Endothelial cell of umbilical vein (primary cell): ENCODE data around the gene TEX22. TPM values are rescaled to one million over a fixed set of nuclear protein-coding genes. Genes with fewer than 3 reads are reported as not detected.

Experiments used
- BruUV-seq: library from RNA; stranded (reverse); fragments of 400-500 nt; replicated peaks from 2 replicates; lab custom pipeline; 2021; lab: Mats Ljungman, UMichigan
- CTCF ChIA-PET: fragments of 300-600, 350-600 bp; sonication (Branson Sonifier 250); formaldehyde crosslinking; loops from one replicate; lab custom pipeline; 2021; ENCODE audit warnings: antibody characterized with exemption, inconsistent platforms; lab: Charles Lee
- POLR2A ChIA-PET: fragments of 300-600, 350-600 bp; sonication (Branson Sonifier 250); formaldehyde crosslinking; loops from one replicate; lab custom pipeline; 2021; ENCODE audit warnings: antibody characterized with exemption, inconsistent platforms; lab: Charles Lee
- DNase-seq: peaks from one replicate; pipeline ENCODE4 v3.0.0-alpha.2; 2011; ENCODE audit warnings: low read depth, low spot score
- FAIRE-seq: peaks from 2 replicates; lab custom pipeline; 2011; peaks lifted over from hg19 to GRCh38; lab: Jason Lieb, UNC
- H2AFZ ChIP-seq: 2 replicates; pipeline ENCODE4 v1.6.0; 2012; ENCODE audit warnings: low read depth, low read length, control low read depth, inconsistent platforms
- H3K27ac ChIP-seq: 2 replicates; pipeline ENCODE4 v1.5.1; 2011; ENCODE audit warnings: low read depth, mild to moderate bottlenecking, control low read depth, low read length, moderate library complexity; ENCODE audit not compliant: insufficient read depth
- H3K27me3 ChIP-seq, 2 experiments: 2 replicates each; pipeline versions ENCODE4 v1.6.0 to v1.6.1; 2011; ENCODE audit warnings: low read length in 2 of 2, mixed read lengths in 1 of 2; ENCODE audit not compliant: control insufficient read depth in 2 of 2, insufficient read depth in 2 of 2
- H3K36me3 ChIP-seq, 2 experiments: 2 replicates in 1 of 2; 3 replicates in 1 of 2; pipeline ENCODE4 v1.5.1; 2011; ENCODE audit warnings: low read length in 2 of 2, mild to moderate bottlenecking in 1 of 2, moderate library complexity in 1 of 2; ENCODE audit not compliant: control insufficient read depth in 2 of 2, insufficient read depth in 2 of 2; ENCODE audit errors: extremely low read depth in 1 of 2
- H3K4me1 ChIP-seq: 3 replicates; pipeline ENCODE4 v1.5.1; 2011; ENCODE audit warnings: mild to moderate bottlenecking, low read length; ENCODE audit not compliant: control insufficient read depth, insufficient read depth; ENCODE audit errors: extremely low read depth
- H3K4me2 ChIP-seq: 2 replicates; pipeline ENCODE4 v1.6.1; 2011; ENCODE audit warnings: low read length, control low read depth, mixed read lengths; ENCODE audit not compliant: insufficient read depth
- H3K4me3 ChIP-seq, 3 experiments: fragments of 200-600 bp in 1 of 3; sonication (generic), shearing (Covaris generic) in 1 of 3; replicated peaks in 1 of 3; 2 replicates each; pipeline ENCODE4 v1.5.1; 2011 to 2016; ENCODE audit warnings: control low read depth in 3 of 3, low read length in 3 of 3, mild to moderate bottlenecking in 2 of 3, inconsistent platforms in 1 of 3, low read depth in 1 of 3, moderate library complexity in 1 of 3; ENCODE audit not compliant: insufficient read depth in 1 of 3
- H3K79me2 ChIP-seq: 2 replicates; pipeline ENCODE4 v1.6.0; 2012; ENCODE audit warnings: low read length, inconsistent platforms; ENCODE audit not compliant: control insufficient read depth, insufficient read depth
- H3K9ac ChIP-seq: replicated peaks from 2 replicates; pipeline ENCODE3; 2011; ENCODE audit warnings: low read length, control low read depth; ENCODE audit not compliant: insufficient read depth; ENCODE audit errors: extremely low read depth
- H3K9me1 ChIP-seq: replicated peaks from 3 replicates; pipeline ENCODE4 v1.6.0; 2011; ENCODE audit warnings: mild to moderate bottlenecking, low read length; ENCODE audit not compliant: control insufficient read depth, insufficient read depth; ENCODE audit errors: extremely low read depth
- H3K9me3 ChIP-seq: replicated peaks from 2 replicates; pipeline ENCODE4 v1.5.1; 2012; ENCODE audit warnings: low read length, inconsistent platforms; ENCODE audit not compliant: control insufficient read depth, insufficient read depth
- H4K20me1 ChIP-seq: replicated peaks from 2 replicates; pipeline ENCODE3; 2011; ENCODE audit warnings: mild to moderate bottlenecking, low read length; ENCODE audit not compliant: control insufficient read depth, insufficient read depth; ENCODE audit errors: extremely low read depth
- EZH2 ChIP-seq: IDR thresholded peaks from 2 replicates; pipeline ENCODE4 v1.6.1; 2012; ENCODE audit warnings: borderline replicate concordance, low read depth, mild to moderate bottlenecking, moderate library complexity, low read length, inconsistent platforms; ENCODE audit not compliant: severe bottlenecking
- FOS ChIP-seq: IDR thresholded peaks from 2 replicates; pipeline ENCODE4 v1.6.1; 2011; ENCODE audit warnings: mild to moderate bottlenecking, low read length, moderate library complexity, borderline replicate concordance; ENCODE audit not compliant: insufficient read depth
- GATA2 ChIP-seq: IDR thresholded peaks from 2 replicates; pipeline ENCODE4 v1.7.0; 2011; ENCODE audit warnings: low read depth, mild to moderate bottlenecking, moderate library complexity, mixed read lengths, low read length; ENCODE audit not compliant: insufficient read length, insufficient read depth
- JUN ChIP-seq: IDR thresholded peaks from 2 replicates; pipeline ENCODE4 v1.6.1; 2011; ENCODE audit warnings: borderline replicate concordance, low read depth; ENCODE audit not compliant: insufficient read length, insufficient read depth
- MYC ChIP-seq: IDR thresholded peaks from one replicate; pipeline ENCODE4 v1.6.1; 2011; ENCODE audit warnings: mild to moderate bottlenecking, low read depth, low read length
- POLR2A ChIP-seq: IDR thresholded peaks from 2 replicates; pipeline ENCODE4 v1.6.1; 2012; ENCODE audit warnings: low read depth, mild to moderate bottlenecking, control low read depth, low read length
- POLR2AphosphoS5 ChIP-seq: IDR thresholded peaks from 2 replicates; pipeline ENCODE4 v1.6.1; 2012; ENCODE audit warnings: low read depth, mild to moderate bottlenecking, control low read depth, low read length, moderate library complexity; ENCODE audit not compliant: insufficient read depth
- dilution Hi-C: fragments of 300-500 bp; cut with MboI; formaldehyde crosslinking; loops from one replicate; pipeline ENCODE4 v1.15.0; 2019; ENCODE audit warnings: low sequenced_read_pairs; ENCODE audit not compliant: extremely low pct_ligation_motif_present
- intact Hi-C: fragments of 100-400 bp; cut with micrococcal nuclease; formaldehyde crosslinking; loops from one replicate; pipeline ENCODE4 v1.10.0; 2022
- polyA plus RNA-seq, 4 experiments: library from polyadenylated mRNA; depleted of rRNA in 3 of 4; stranded (reverse) in 3 of 4; unstranded in 1 of 4; fragments of >200 nt; gene quantifications; 2 replicates each; pipeline versions ENCODE4 v1.2.1 to v1.2.3, GENCODE V29; 2011 to 2012; ENCODE audit warnings: missing spikeins in 1 of 4
- total RNA-seq: library from RNA; stranded (reverse); gene quantifications from 2 replicates; pipeline ENCODE4 v1.2.3, GENCODE V29; 2021
- TF ChIP-seq, protein P1 (sequence below): IDR thresholded peaks from 2 replicates; pipeline ENCODE4 v1.6.1; 2011; ENCODE audit not compliant: insufficient read depth, insufficient read length

TEX22 gene
- total and polyA plus RNA-seq, 2 donors (not counting 3 experiments of a cell fraction or from before 2014, with no cell fraction given), result 0.06 to 1.1 TPM

DNA sequence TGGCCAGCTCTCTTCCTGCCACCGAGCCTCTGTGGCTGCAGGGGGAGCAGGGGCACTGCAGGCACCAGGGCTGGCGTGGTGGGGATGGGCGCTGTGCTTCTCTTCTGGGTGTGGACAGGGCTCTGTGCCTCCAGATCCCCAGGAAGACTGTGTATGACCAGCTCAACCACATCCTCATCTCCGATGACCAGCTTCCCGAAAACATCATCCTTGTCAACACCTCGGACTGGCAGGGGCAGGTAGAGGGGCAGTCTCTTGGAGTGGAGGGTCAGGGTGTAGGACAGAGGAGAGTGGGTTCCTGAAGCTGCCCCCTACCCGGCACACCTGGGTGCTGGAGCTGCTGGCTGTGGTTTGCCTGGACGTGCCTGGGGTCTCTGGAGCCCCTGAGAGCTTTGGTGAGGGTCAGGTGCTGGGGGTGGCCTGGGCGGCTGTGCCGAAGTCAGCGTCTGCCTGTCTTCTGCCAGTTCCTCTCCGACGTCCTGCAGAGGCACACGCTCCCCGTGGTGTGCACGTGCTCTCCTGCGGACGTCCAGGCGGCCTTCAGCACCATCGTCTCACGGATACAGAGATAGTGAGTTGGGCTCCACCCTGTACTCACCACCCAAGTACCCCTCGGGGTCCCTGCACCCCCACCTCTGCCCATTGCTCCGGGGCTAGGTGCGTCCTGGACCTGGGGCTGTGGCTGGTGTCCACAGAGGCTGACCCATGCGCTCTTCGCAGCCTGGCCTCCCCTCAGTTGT is 15.8 kb upstream of the TEX22 start:
- no peak for DNase-seq
- Histone ChIP-seq H3K9me1 (no peaks in the 10 kb centered on the region), H3K36me3 (peaks cover 0 to 8% of the 10 kb centered on the region in 2 experiments), H4K20me1 (no peaks in the 10 kb centered on the region), H3K27ac (no peak overlapping the region), H3K27me3 (no peaks in the 10 kb centered on the region), H3K79me2 (no peaks in the 10 kb centered on the region), H3K4me1 (no peaks in the 10 kb centered on the region), H3K4me2 (no peak overlapping the region), H3K4me3 (no peak overlapping the region), H3K9ac (no peak overlapping the region), H2AFZ (no peak overlapping the region), H3K9me3 (no peaks in the 10 kb centered on the region)
- CTCF ChIA-PET, result interaction anchor here (2.3 kb wide), 1 partner anchor 107 kb away, joined by 6 read pairs; no protein-coding TSS in a partner anchor
- no TSS peak for BruUV-seq
- intact Hi-C loops (no loop called here), dilution Hi-C loops (no loop called here)
- TF ChIP-seq JUN (no peak), MYC (no peak), EZH2 (no peak), POLR2AphosphoS5 (no peak), POLR2A (no peak), GATA2 (no peak), FOS (no peak)
- TF ChIP-seq, protein P1, sequence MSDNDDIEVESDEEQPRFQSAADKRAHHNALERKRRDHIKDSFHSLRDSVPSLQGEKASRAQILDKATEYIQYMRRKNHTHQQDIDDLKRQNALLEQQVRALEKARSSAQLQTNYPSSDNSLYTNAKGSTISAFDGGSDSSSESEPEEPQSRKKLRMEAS, result no peak
- POLR2A ChIA-PET, result no interaction called here
- no peak for FAIRE-seq
